Heart right ventricle (tissue), 16 donors: Measurements from ENCODE around the gene MMP11. TPM values are rescaled to one million over a fixed set of nuclear protein-coding genes. Genes with fewer than 3 reads are reported as not detected.
A peak's percentile ranks its signal among the peaks of the same experiment; 100 is the strongest.

Experiments used
- ATAC-seq, 8 donors: fragments of 200-7000 bp; cut with Tn5 transposase; one replicate each; pipeline ENCODE4 v1.9.1; 2020; ENCODE audit warnings: mild to moderate bottlenecking in 8 of 8, moderate library complexity in 8 of 8, moderate number of reproducible peaks in 1 of 8
- DNase-seq, 2 donors: peaks; one replicate each; pipeline ENCODE4 v3.0.0-alpha.2; 2020
- H3K27ac ChIP-seq, 10 donors: fragments of 200-600 bp; sonication (generic) in 2 of 10; one replicate each; pipeline versions ENCODE4 v1.5.0 to v1.8.0; 2020 to 2022; ENCODE audit warnings: mild to moderate bottlenecking in 3 of 10
- H3K27me3 ChIP-seq, 7 donors: fragments of 200-600 bp; one replicate each; pipeline ENCODE4 v1.8.0; 2021 to 2022; ENCODE audit warnings: mild to moderate bottlenecking in 2 of 7
- H3K36me3 ChIP-seq, 9 donors: fragments of 200-600 bp; sonication (generic) in 1 of 9; one replicate each; pipeline versions ENCODE4 v1.5.0 to v1.8.0; 2020 to 2022; ENCODE audit warnings: mild to moderate bottlenecking in 2 of 9
- H3K4me1 ChIP-seq, 9 donors: fragments of 200-600 bp; sonication (generic) in 1 of 9; one replicate each; pipeline versions ENCODE4 v1.5.0 to v1.8.0; 2020 to 2022; ENCODE audit warnings: mild to moderate bottlenecking in 4 of 9
- H3K4me3 ChIP-seq, 10 donors: fragments of 200-600 bp; sonication (generic) in 2 of 10; one replicate each; pipeline versions ENCODE4 v1.5.0 to v1.8.0; 2020 to 2022; ENCODE audit warnings: mild to moderate bottlenecking in 7 of 10, moderate library complexity in 2 of 10
- H3K9me3 ChIP-seq, 11 donors: fragments of 200-600 bp in 10 of 11; sonication (generic) in 2 of 11; one replicate each; pipeline versions ENCODE4 v1.5.0 to v1.8.0; 2013 to 2022; ENCODE audit warnings: mild to moderate bottlenecking in 2 of 11, control low read depth in 1 of 11, moderate library complexity in 1 of 11
- WGBS, 2 donors: extraction: QIAGEN DNeasy Blood & Tissue Kit; methylation state at CpG; one replicate each; pipeline ENCODE4 v1.1.7; 2013; ENCODE audit warnings: inconsistent platforms in 1 of 2; 5-methylcytosine and 5-hydroxymethylcytosine counted together
- intact Hi-C, 10 donors: fragments of 100-400 bp; cut with DNase I; formaldehyde crosslinking; loops; one replicate each; pipeline versions ENCODE4 v1.11.1 to v1.14.2; 2022
- polyA plus RNA-seq, 2 donors: library from polyadenylated mRNA; stranded (reverse); fragments of 200-250 nt; gene quantifications; one replicate each; pipeline ENCODE4 v1.2.3, GENCODE V29; 2013
- total RNA-seq, 10 donors: library from RNA; stranded (reverse); fragmentation: NEBNext Ultra II Directional in 3 of 10; extraction: Animal tissue kit (Norgen Biotek cat#: 25700) in 3 of 10; gene quantifications; one replicate each; pipeline versions ENCODE4 v1.2.1 to v1.2.4, GENCODE V29; 2021 to 2023
- TF ChIP-seq, protein P1 (sequence below), 9 donors: fragments of 200-600 bp; sonication (generic) in 2 of 9; IDR thresholded peaks; one replicate each; pipeline versions ENCODE4 v1.5.0 to v1.8.0; 2021 to 2022; ENCODE audit warnings: antibody characterized with exemption in 9 of 9, mild to moderate bottlenecking in 5 of 9, moderate library complexity in 1 of 9
- donor health status: Arrhythmogenic right ventricular cardiomyopathy.
- donor health status: ischemic (EF 13 %, LVEDD 7.1; RV severe dilation, severe dysfunction).
- donor health status: healthy with polysubstance abuse.
- donor health status: DM: no; HTN: yes; CAD: no.
- donor health status: DM: no; HTN: no; CAD: no.
- donor health status: ischemic (EF 25% LVEDD 6.9; RV normal size, moderate dysfunction).
- donor health status: ischemic (EF 25% LVEDD 5.7; RV mildly dilated, moderate dysfunction).
- donor health status: healthy.
- donor health status: DM: yes; HTN: yes; CAD: no.
- donor health status: Ischemic cardiomyopathy.
- donor health status: ischemic (EF 35%, LVEDD 5.7; RV mildly dilated, moderate dysfunction).
- donor health status: nonischemic (EF 11% LVEDD 7.7; RV severe dilation, severe dysfunction).
- donor health status: DM: yes; HTN: yes; CAD: no.
- donor health status: PGD.
- donor health status: ischemic (EF 29% LVEDD 5.4; RV normal size, mild dysfunction).
- donor health status: nonischemic (EF 23%, LVEDD 6.1; RV moderate dilation, normal function).

The MMP11 gene
- total and polyA plus RNA-seq, 12 donors: 3.5 to 23.4 (median 7.9) TPM

DNA sequence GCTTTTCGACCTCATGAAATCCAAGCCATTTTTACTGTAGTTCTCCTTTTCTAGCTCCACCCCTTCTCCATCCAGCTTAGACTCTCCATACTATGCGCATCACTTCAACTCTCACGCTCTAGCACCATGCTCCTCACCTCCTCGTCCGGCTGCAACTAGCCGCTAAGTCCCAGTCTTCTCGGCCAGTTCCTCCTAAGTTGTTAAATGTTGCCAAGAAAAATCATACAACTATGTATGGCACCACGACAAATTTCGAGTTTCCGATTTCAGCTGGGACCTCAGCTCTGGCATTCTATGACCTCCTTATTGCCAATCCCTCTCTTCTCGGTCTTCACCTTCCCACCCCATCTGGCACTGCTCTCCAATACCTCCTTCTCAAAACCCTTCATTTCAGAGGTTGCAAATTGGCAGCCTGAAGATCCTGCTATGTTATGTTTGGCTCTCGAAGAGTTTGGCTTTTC is 22.8 kb upstream of the MMP11 start:
- no peaks in the 10 kb centered on the region for H3K27me3 ChIP-seq
- 48 to 57% methylated on average over 12 of the region's 12 CpGs for WGBS, 2 donors
- intact Hi-C loops: loop anchor here in 1 of 10 donors (2.0 kb wide), 1 partner anchor 33 kb away; no protein-coding TSS in a partner anchor
- ATAC-seq (peak in 2 of 8 donors; percentile 11 to 22), DNase-seq (no peak)
- H3K4me3 ChIP-seq: peak overlapping the region in 9 of 10 donors; percentile 64 to 96 (median 76)
- H3K27ac ChIP-seq: peak overlapping the region in 2 of 10 donors; percentile 93 to 96
- no peaks in the 10 kb centered on the region for H3K9me3 ChIP-seq
- TF ChIP-seq, protein P1, sequence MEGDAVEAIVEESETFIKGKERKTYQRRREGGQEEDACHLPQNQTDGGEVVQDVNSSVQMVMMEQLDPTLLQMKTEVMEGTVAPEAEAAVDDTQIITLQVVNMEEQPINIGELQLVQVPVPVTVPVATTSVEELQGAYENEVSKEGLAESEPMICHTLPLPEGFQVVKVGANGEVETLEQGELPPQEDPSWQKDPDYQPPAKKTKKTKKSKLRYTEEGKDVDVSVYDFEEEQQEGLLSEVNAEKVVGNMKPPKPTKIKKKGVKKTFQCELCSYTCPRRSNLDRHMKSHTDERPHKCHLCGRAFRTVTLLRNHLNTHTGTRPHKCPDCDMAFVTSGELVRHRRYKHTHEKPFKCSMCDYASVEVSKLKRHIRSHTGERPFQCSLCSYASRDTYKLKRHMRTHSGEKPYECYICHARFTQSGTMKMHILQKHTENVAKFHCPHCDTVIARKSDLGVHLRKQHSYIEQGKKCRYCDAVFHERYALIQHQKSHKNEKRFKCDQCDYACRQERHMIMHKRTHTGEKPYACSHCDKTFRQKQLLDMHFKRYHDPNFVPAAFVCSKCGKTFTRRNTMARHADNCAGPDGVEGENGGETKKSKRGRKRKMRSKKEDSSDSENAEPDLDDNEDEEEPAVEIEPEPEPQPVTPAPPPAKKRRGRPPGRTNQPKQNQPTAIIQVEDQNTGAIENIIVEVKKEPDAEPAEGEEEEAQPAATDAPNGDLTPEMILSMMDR (IDR thresholded peaks at IDR 0.05): no peak
- peaks cover 6 to 21% (median 12%) of the 10 kb centered on the region in 9 donors for H3K4me1 ChIP-seq
- peaks cover 0 to 6% (median 4%) of the 10 kb centered on the region in 9 donors for H3K36me3 ChIP-seq

DNA sequence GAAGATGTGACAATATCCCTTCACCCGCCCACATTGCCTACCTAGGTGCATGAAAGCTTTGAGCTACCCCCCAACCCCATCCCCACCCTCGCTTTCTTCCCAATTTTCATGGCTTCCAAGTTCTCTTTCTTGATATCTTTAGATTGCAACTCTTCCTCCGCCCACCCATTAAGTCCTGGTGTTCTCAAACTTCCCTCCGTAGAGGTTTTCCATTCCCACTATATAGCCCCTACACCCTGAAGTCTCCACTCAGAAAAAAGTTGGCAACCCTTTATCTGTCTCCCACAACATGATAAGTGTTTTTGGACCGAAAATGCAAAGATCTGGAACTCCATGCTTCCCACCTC is 22.3 kb upstream of the MMP11 start:
- H3K27me3 ChIP-seq: no peaks in the 10 kb centered on the region
- peak overlapping the region in 9 of 10 donors; percentile 70 to 96 (median 92) for H3K27ac ChIP-seq
- DNase-seq (no peak), ATAC-seq (peak in 2 of 8 donors; percentile 1 to 4)
- TF ChIP-seq, protein P1 (IDR thresholded peaks at IDR 0.05): no peak
- H3K9me3 ChIP-seq: no peaks in the 10 kb centered on the region
- H3K4me1 ChIP-seq: peaks cover 6 to 25% (median 12%) of the 10 kb centered on the region in 9 donors
- H3K36me3 ChIP-seq: peaks cover 0 to 2% (median 0%) of the 10 kb centered on the region in 9 donors
- peak overlapping the region; percentile 30 to 96 (median 76) for H3K4me3 ChIP-seq
- intact Hi-C loops: loop anchor here in 1 of 10 donors (2.0 kb wide), 1 partner anchor 34 kb away; no protein-coding TSS in a partner anchor
- WGBS, 2 donors: 31 to 34% methylated on average over 5 of the region's 5 CpGs

DNA sequence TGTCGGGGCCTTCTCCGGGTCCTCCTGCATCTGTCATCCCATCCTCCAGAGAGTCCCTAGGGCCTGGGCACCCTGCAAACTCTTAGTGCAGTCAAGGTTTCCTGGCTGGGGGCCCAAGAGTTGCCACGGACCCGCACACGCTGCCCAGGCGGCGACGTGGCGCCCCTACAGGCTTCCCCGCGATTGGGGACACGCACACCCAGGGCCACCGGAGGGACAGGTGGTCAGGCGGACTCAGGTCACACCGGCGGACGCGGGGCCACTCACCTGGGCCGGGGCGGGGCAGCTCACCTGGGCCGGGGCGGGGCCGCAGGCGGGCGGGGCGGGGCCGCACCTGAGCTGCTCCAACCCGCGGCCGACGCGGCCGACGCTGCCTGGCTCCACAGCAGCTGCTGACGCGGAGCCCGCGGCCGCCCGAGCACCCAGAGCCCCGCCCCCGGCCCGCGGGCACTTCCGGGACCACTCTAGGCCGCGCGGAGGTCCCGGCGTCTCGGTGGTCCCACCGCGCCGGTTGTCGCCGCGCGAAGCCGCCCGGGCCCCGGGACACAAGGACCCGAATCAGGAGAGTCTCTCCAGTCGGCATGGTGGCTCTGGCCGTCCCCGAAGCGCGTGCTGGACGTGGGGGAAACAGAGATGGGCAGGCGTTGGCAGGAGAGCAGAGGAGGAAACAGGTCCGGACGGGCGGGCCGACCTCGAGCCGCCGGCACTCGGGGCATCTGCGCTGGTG is 21.8 kb upstream of the MMP11 start, which contains the start of gene ZNF70:
Gene ZNF70, minus strand, starts transcription at position 399 of the 727 bp plus-strand sequence. CDS start 5,972 bp downstream, outside the sequence.
- H3K36me3 ChIP-seq: no peaks in the 10 kb centered on the region
- no peaks in the 10 kb centered on the region for H3K27me3 ChIP-seq
- DNase-seq (peak; percentile 78 to 86), ATAC-seq (peak; percentile 89 to 96 (median 94))
- TF ChIP-seq, protein P1 (IDR thresholded peaks at IDR 0.05): peak in 3 of 9 donors; percentile 30 to 39 (median 33)
- WGBS, 2 donors: 0 to 1% methylated on average over 74 to 78 of the region's 78 CpGs
- no peaks in the 10 kb centered on the region for H3K9me3 ChIP-seq
- peaks cover 6 to 25% (median 12%) of the 10 kb centered on the region in 9 donors for H3K4me1 ChIP-seq
- H3K27ac ChIP-seq: peak within 1 kb of the TSS; percentile 19 to 96 (median 90)
- peak within 1 kb of the TSS; percentile 30 to 96 (median 76) for H3K4me3 ChIP-seq
- intact Hi-C loops: loop anchor here in 1 of 10 donors (2.0 kb wide), 1 partner anchor 34 kb away; no protein-coding TSS in a partner anchor

DNA sequence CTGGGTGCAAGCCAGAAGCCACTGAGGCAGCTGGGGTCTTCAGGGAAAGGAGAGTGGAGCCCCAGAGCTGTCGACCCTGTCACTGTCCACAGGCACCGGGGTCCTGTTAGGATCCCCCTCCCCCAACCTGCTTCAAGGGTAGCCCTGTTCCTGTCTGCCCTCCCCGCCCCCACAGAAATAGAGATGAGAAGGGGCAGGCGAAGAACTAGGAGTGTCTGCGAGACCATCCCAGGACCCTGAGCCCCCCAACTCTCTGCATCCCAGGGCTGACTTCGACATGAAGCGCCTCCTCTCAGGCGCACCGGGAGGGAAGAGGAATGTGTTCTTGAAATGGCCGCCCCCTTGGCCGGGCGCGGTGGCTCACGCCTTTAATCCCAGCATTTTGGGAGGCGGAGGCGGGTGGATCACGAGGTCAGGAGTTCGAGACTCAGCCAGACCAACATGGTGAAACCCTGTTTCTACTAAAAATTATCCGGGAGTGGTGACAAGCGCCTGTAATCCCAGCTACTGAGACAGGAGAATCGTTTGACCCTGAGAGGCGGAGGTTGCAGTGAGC is 21.1 kb upstream of the MMP11 start:
- Histone ChIP-seq H3K27ac (peak overlapping the region; percentile 19 to 96 (median 90)), H3K4me1 (peaks cover 6 to 25% (median 12%) of the 10 kb centered on the region in 9 donors), H3K27me3 (no peaks in the 10 kb centered on the region), H3K36me3 (no peaks in the 10 kb centered on the region), H3K4me3 (peak overlapping the region; percentile 30 to 96 (median 76)), H3K9me3 (no peaks in the 10 kb centered on the region)
- DNase-seq: peak in 1 of 2 donors; percentile 41
- WGBS, 2 donors: 23 to 32% methylated on average over 22 of the region's 22 CpGs
- TF ChIP-seq, protein P1 (IDR thresholded peaks at IDR 0.05): no peak
- intact Hi-C loops: loop anchor here in 1 of 10 donors (2.0 kb wide), 1 partner anchor 35 kb away; no protein-coding TSS in a partner anchor
- peak; percentile 14 to 64 (median 41) for ATAC-seq
